Activated effector memory CD4-positive, alpha-beta T cell treated with anti-CD3 and anti-CD28 coated beads, Interleukin-2, amount 50 U/mL, for 16 hours (primary cell): ENCODE measurements around the gene CLCN4.
A peak's percentile ranks its signal among the peaks of the same experiment; 100 is the strongest.

Experiments used
- DNase-seq: peaks from one replicate; pipeline ENCODE4 v3.0.0-alpha.2; 2020

CLCN4 gene

DNA sequence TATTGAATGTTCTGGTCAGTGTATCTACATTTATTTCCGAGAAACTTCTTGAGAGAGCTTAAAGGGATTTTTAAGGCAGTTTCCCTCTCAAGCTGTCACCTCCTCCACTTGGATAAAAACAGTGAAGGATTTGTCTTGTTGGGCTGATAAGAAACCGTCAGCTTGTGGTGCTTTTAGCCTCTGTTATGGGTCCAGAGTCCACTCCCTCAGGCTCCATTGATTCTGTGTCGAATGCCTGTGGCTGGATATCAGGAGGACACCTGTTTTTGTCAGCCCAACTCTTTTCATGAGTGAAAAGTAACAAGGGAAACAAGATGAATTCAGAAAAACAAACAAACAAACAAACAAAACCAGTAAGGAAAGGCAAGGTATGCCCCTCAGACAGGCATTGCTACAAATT, 12.4 kb downstream of the CLCN4 start:
- no peak for DNase-seq

DNA sequence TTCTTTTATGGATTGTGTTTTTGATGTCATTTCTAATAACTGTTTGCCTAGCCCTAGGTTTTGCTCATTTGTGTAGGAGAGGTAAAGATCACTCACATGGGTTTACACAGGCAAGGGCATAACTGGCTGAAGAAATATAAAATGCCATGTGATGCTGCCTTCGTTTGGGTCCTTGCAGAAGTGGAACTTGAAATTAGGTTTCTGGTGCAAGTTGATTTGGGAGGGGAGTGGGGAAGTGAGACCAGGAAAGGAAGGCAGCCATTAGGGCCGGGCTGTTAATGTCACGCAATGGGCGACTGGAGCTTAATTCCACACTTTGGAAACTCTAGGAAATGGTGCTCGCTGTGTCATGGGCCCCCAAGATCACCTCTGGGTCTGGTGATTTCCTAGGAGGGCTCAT, 14.5 kb downstream of the CLCN4 start:
- no peak for DNase-seq

DNA sequence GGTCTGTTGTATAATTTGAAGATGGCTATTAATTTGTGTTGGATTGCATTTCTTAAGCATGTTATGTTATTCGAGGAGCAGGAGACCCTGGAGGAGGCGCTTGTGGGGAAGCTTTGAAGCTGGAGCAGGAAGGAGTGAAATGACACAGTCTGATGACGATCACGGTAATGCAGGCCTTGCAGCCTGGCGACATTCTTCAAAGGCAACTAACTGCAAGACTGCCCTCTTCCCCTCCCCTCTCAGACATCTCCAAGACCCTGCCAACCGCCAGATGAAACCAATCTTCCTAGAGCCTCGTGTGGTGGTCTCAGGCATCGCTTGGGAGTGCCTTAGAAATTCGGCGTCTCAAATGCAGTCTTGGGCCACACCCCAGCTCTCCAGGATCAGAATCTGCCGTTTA, 16.1 kb downstream of the CLCN4 start:
- no peak for DNase-seq

GRCh38 chrX:10173331-10173900, 16.6 kb downstream of the CLCN4 start:
- DNase-seq = no peak

DNA sequence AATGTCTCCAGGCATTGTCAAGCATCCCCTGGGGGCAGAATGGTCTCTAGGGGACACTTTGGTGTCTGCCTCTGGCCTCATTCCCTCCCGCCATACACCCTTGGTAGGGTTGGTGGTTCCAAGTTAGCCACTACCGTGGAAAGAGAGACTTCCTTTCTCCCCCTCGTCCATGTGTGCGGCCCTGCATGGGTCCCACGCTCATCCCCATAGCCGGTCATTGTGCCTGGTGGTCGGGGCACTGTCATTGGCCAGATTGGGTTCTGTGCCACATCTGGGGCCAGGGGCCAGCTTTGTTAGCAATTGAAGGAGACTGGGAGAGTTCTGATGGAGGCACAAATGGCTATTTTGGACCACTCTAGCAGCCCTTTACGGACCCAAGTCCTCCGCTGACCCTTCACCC, 17.3 kb downstream of the CLCN4 start:
- DNase-seq = no peak

DNA sequence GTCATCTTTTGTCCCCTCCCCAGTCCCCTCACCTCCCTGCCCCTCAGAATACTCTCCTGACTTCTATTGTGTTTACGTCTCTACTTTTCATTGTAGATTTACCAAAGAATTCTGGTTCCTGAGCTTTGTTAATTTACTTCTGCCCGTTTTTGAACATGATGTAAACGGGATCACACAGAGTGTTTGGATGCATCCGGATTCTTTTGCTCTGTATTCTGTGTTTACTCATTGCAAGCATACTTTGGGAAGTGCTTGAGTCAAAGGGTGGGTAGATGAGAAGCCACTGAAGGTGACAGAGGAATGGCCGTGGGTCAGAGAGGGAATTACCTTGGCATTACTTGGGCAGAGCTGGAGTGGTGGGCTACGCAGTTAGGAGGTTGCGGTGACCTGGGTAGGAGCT, 18.0 kb downstream of the CLCN4 start:
- no peak for DNase-seq

GRCh38 chrX:10175319-10175871, 18.6 kb downstream of the CLCN4 start:
- no peak for DNase-seq

- DNase-seq = no peak
These were observed 19.6 kb downstream of the CLCN4 start for GRCh38 chrX:10176121-10177003.

DNA sequence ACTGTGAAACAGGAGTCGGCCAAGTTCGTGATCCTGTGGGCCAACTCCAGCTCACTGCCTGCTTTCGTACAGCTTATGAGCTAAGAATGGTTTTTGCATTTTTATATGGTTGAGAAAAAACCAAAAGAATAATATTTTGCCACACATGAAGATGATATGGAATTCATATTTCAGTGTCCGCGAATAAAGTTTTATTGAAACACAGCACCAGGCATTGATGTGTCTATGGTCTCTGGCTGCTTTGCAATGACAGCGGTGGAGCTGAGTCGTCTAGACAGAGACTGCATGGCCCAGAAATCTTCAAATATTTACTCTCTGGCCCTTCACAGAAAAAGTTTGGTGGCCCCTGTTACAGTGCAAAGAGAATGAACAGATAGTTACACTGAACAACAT, 20.2 kb downstream of the CLCN4 start:
- no peak for DNase-seq

- no peak for DNase-seq
These were observed 20.8 kb downstream of the CLCN4 start for GRCh38 chrX:10177601-10178000.

GRCh38 chrX:10178866-10179463, 22.2 kb downstream of the CLCN4 start:
- DNase-seq = no peak

GRCh38 chrX:10183760-10184159, 27.0 kb downstream of the CLCN4 start:
- no peak for DNase-seq

GRCh38 chrX:10184411-10184810, 27.6 kb downstream of the CLCN4 start:
- no peak for DNase-seq

- no peak for DNase-seq
These were observed 29.6 kb downstream of the CLCN4 start for GRCh38 chrX:10186355-10186754.

DNA sequence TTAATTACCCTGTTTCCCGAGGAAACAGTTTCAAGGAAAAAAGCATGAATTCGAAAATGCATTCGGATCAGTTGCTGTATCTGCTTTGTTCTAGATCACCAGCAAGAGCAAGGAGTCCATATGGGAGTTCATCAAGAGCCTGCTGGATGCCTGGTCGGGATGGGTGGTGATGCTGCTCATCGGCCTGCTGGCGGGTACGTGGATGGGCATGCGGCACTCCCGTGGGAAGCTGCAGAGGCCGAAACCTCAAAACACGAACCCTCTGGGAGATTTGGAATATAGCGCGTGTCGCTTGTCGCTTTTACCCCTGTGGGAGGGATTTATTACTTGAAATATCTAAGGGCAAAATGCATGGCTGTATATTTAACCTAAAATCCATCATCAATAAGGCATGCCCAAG, 30.6 kb downstream of the CLCN4 start:
- no peak for DNase-seq

DNA sequence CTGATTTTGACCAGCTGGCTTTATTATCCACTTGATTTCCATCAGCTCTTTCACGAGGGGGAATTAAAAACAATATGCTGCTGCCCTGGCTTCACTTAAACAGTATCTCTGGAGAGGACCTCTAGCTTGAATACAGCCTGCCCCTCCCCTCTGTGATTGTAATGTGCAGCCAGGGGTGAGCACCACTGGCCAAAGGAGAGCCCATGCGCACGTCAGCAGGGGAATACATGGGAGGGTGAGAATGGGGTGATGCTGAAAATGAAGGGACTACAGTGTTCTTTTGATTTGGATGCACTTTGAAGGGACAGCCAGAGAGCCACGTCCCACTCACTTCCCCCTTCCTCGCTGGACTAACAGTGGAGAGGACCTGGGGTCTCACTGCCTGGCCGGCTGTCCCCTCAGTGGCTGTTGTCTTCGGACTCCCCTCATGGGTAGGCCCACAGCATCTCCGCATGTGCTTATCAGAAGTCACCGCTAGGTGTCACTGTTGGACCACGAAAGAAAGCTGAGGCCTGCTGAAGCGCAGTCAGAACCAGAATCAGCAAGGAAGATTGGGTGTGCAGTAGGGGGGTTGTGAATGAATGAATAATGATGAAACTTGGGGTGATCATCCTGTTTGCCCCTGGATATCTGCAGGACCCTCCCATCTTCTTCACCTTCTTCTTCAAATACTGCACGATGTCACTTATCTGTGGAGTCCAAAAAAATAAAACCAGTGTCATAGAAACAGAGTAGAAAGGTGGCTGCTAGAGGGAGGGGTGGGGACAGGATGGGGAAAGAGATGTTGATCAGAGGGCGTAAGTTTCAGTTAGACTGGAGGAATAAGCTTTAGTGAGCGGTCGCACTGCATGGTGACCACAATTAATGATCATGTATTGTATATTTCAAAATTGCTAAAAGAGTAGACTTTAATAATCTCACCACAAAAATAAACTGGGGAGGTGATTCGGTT, 32.8 kb downstream of the CLCN4 start:
- peak; percentile 86 for DNase-seq

DNA sequence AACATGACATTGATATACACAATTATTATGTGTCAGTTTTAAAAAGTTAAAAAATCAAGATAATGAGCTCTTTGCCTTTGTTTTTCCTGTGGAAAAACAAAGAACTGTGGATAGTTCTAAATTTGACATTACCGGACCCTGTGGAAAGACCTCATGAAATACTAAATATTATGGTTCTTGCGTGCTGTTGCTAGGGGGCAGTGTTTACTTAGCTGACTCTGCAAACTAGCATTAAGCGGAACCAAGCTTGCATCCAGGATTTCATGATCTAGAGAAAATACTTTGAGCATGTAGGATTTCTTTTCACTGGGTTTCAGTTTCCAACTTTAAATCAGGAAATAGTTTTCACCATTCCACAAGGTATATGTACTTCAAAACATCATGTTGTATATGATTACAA, 33.6 kb downstream of the CLCN4 start:
- DNase-seq = no peak

DNA sequence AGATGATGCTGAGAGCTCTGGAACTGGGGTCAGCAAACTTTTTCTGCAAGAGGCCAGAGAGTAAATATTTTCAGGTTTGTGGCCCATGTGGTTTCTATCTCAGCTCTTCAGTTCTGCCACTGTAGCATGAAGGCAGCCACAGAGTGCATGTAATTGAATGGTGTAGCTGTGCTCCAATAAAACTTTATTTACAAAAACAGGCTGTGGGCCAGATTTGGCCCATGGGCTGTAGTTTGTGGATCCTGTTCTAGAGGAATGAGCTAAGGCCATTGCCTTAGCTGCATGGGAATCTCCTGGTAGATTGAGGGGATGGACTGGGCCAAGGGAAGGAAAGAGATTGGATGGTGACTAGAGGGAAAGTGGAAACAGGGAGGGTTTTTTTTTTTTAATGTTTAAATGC, 36.8 kb downstream of the CLCN4 start:
- no peak for DNase-seq

DNA sequence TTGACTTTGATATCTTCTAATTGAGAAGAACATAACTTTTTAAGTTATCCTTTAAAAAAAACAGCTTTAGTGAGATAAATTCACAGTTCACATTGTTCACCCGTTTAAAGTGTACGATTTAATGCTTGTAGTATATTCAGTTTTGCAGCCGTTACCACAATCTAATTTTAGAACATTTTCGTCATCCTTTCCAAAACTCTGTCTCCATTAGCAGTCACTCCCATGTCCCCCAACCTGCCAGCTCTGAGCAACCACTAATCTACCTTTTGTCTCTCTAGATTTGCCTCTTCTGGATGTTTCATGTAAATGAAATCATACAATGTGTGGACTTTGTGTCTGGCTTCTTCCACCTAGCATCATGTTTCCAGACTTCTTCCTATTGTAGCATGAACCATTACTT, 38.6 kb downstream of the CLCN4 start:
- DNase-seq = no peak

- no peak for DNase-seq
These were observed 39.2 kb downstream of the CLCN4 start for GRCh38 chrX:10195947-10196346.

GRCh38 chrX:10197279-10198210, 40.8 kb downstream of the CLCN4 start:
- no peak for DNase-seq

DNA sequence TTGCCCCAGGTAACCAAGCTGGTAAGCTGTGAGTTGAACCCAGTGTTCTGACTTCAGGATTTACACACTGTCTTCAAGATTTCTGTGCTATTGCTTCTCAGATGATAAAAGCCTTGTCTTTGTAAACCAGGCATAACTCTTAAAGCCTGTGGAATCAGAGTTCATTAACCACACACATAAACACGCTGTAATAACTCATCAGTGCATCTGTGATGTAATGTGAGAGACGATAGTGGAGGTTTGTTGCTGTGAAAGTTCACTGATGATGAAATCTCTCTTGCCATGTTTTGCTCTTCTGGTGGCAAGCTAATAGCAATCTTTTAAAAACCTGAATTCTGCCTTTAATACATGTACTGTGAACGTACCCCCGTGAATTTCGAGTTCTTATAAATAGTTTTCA, 41.5 kb downstream of the CLCN4 start:
- no peak for DNase-seq
